Measurements from ENCODE around the gene PAQR4. TPM values are rescaled to one million over a fixed set of nuclear protein-coding genes. Genes with fewer than 3 reads are reported as not detected.

PAQR4 gene
- total and polyA plus RNA-seq, 2 of the 13 experiments (the other 11 are each of a cell fraction or from before 2014, with no cell fraction given): 15.9 to 24.8 TPM

DNA sequence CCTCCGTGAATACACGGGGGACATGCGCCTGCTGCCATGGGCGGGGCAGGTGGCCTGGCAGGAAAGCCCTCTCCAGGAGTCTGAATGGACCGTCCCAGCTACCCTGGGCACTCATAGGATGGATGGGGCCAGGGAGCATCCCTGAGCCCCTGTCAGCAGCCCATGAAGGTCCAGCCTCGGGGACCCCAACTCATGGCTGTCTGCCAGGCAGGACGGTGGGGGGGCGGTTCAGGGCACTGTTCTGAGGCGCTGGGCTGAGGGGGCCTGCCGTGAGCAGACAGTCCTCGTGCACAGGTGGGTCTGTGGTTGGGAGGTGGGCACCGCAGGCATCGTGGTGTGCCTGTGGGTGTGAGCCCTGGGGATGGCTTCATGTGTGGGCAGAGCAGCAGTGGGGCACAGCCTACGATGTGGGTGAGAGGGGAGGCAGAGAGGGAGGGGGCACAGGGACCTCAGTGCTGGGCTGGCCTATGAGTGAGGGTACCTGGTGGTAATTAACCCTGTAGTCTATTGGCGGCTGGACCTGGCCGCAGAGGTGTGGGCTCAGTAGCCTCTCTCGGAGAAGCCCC lies 17.6 kb downstream of the PAQR4 start:
- H3K9me3 ChIP-seq (ENCODE audit: low read length): no peaks in the 10 kb centered on the region
- in situ Hi-C loops (cut with HindIII; ENCODE audit: extremely low pct_ligation_motif_present, low pct_unique_long_range_greater_than_20kb) (no loop called here), intact Hi-C loops (cut with micrococcal nuclease; ENCODE audit: unreplicated experiment) (no loop called here)
- H3K9ac ChIP-seq (ENCODE audit: insufficient read depth, low read depth, low read length): no peak overlapping the region
- H4K20me1 ChIP-seq (ENCODE audit: insufficient read depth, low read length): no peaks in the 10 kb centered on the region
- no peak overlapping the region for H3K4me3 ChIP-seq (replicated peaks in 1 of 3; ENCODE audit: insufficient read depth in 1 of 3, low read depth in 2 of 3, low read length in 3 of 3)
- H2AFZ ChIP-seq (ENCODE audit: low read length): no peak overlapping the region
- H3K27me3 ChIP-seq (ENCODE audit: control insufficient read depth in 1 of 2, insufficient read depth in 2 of 2, low read length in 2 of 2): peaks cover 19 to 60% of the 10 kb centered on the region in 2 experiments
- no peak for ATAC-seq
- H3K36me3 ChIP-seq (replicated peaks in 1 of 2; ENCODE audit: control insufficient read depth in 1 of 2, insufficient read depth in 2 of 2, low read length in 2 of 2): no peaks in the 10 kb centered on the region
- FAIRE-seq: no peak
- H3K27ac ChIP-seq (ENCODE audit: extremely low read length, insufficient read depth, low read length): no peak overlapping the region
- H3K4me1 ChIP-seq (ENCODE audit: insufficient read depth, low read length): peaks cover 25% of the 10 kb centered on the region
- DNase-seq (ENCODE audit: low spot score): no peak
- 46% methylated on average over 4 of the region's 17 CpGs for WGBS (ENCODE audit: low lambda C conversion rate)
- no peaks in the 10 kb centered on the region for H3K79me2 ChIP-seq (ENCODE audit: insufficient read depth, low read length)
- no peak overlapping the region for H3K4me2 ChIP-seq (ENCODE audit: low read depth, low read length)
- ChIA-PET CTCF (ENCODE audit: low intra/inter-chr PET ratio, low total read pairs) (no interaction called here), POLR2A (no interaction called here)
- BruUV-seq (replicated peaks): no TSS peak
- TF ChIP-seq HCFC1 (IDR thresholded peaks at IDR 0.05; ENCODE audit: low read depth, low read length): no peak
- TF ChIP-seq RFXANK (CRISPR knock-in tag; IDR thresholded peaks at IDR 0.05): no peak
- no peak for TF ChIP-seq KMT2A (CRISPR knock-in tag; IDR thresholded peaks at IDR 0.05)
- no peak for TF ChIP-seq SP140L (CRISPR knock-in tag; IDR thresholded peaks at IDR 0.05; ENCODE audit: borderline replicate concordance)
- TF ChIP-seq KLF16 (CRISPR knock-in tag; IDR thresholded peaks at IDR 0.05): no peak
- TF ChIP-seq, protein P1, sequence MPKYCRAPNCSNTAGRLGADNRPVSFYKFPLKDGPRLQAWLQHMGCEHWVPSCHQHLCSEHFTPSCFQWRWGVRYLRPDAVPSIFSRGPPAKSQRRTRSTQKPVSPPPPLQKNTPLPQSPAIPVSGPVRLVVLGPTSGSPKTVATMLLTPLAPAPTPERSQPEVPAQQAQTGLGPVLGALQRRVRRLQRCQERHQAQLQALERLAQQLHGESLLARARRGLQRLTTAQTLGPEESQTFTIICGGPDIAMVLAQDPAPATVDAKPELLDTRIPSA (CRISPR knock-in tag; IDR thresholded peaks at IDR 0.05; ENCODE audit: borderline replicate concordance): no peak
- no peak for TF ChIP-seq ZNF713 (CRISPR knock-in tag; IDR thresholded peaks at IDR 0.05)
- TF ChIP-seq ZNF766 (CRISPR knock-in tag; IDR thresholded peaks at IDR 0.05; ENCODE audit: borderline replicate concordance): no peak
- TF ChIP-seq, protein P2, sequence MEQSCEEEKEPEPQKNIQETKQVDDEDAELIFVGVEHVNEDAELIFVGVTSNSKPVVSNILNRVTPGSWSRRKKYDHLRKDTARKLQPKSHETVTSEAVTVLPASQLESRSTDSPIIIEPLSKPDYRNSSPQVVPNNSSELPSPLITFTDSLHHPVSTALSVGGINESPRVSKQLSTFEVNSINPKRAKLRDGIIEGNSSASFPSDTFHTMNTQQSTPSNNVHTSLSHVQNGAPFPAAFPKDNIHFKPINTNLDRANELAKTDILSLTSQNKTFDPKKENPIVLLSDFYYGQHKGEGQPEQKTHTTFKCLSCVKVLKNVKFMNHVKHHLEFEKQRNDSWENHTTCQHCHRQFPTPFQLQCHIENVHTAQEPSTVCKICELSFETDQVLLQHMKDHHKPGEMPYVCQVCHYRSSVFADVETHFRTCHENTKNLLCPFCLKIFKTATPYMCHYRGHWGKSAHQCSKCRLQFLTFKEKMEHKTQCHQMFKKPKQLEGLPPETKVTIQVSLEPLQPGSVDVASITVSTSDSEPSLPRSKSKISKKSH (CRISPR knock-in tag; IDR thresholded peaks at IDR 0.05; ENCODE audit: borderline replicate concordance): no peak
- TF ChIP-seq HDAC6 (IDR thresholded peaks at IDR 0.05; ENCODE audit: low read depth, low read length): no peak
- TF ChIP-seq DNMT1 (CRISPR knock-in tag; IDR thresholded peaks at IDR 0.05): no peak
- no peak for TF ChIP-seq ZNF446 (CRISPR knock-in tag; IDR thresholded peaks at IDR 0.05)
- TF ChIP-seq IRF2 (CRISPR knock-in tag; IDR thresholded peaks at IDR 0.05): no peak
- TF ChIP-seq, protein P3, sequence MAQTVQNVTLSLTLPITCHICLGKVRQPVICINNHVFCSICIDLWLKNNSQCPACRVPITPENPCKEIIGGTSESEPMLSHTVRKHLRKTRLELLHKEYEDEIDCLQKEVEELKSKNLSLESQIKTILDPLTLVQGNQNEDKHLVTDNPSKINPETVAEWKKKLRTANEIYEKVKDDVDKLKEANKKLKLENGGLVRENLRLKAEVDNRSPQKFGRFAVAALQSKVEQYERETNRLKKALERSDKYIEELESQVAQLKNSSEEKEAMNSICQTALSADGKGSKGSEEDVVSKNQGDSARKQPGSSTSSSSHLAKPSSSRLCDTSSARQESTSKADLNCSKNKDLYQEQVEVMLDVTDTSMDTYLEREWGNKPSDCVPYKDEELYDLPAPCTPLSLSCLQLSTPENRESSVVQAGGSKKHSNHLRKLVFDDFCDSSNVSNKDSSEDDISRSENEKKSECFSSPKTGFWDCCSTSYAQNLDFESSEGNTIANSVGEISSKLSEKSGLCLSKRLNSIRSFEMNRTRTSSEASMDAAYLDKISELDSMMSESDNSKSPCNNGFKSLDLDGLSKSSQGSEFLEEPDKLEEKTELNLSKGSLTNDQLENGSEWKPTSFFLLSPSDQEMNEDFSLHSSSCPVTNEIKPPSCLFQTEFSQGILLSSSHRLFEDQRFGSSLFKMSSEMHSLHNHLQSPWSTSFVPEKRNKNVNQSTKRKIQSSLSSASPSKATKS (CRISPR knock-in tag; IDR thresholded peaks at IDR 0.05): no peak
- TF ChIP-seq, protein P4, sequence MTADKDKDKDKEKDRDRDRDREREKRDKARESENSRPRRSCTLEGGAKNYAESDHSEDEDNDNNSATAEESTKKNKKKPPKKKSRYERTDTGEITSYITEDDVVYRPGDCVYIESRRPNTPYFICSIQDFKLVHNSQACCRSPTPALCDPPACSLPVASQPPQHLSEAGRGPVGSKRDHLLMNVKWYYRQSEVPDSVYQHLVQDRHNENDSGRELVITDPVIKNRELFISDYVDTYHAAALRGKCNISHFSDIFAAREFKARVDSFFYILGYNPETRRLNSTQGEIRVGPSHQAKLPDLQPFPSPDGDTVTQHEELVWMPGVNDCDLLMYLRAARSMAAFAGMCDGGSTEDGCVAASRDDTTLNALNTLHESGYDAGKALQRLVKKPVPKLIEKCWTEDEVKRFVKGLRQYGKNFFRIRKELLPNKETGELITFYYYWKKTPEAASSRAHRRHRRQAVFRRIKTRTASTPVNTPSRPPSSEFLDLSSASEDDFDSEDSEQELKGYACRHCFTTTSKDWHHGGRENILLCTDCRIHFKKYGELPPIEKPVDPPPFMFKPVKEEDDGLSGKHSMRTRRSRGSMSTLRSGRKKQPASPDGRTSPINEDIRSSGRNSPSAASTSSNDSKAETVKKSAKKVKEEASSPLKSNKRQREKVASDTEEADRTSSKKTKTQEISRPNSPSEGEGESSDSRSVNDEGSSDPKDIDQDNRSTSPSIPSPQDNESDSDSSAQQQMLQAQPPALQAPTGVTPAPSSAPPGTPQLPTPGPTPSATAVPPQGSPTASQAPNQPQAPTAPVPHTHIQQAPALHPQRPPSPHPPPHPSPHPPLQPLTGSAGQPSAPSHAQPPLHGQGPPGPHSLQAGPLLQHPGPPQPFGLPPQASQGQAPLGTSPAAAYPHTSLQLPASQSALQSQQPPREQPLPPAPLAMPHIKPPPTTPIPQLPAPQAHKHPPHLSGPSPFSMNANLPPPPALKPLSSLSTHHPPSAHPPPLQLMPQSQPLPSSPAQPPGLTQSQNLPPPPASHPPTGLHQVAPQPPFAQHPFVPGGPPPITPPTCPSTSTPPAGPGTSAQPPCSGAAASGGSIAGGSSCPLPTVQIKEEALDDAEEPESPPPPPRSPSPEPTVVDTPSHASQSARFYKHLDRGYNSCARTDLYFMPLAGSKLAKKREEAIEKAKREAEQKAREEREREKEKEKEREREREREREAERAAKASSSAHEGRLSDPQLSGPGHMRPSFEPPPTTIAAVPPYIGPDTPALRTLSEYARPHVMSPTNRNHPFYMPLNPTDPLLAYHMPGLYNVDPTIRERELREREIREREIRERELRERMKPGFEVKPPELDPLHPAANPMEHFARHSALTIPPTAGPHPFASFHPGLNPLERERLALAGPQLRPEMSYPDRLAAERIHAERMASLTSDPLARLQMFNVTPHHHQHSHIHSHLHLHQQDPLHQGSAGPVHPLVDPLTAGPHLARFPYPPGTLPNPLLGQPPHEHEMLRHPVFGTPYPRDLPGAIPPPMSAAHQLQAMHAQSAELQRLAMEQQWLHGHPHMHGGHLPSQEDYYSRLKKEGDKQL (CRISPR knock-in tag; IDR thresholded peaks at IDR 0.05; ENCODE audit: low read depth): no peak
- TF ChIP-seq MYNN (CRISPR knock-in tag; IDR thresholded peaks at IDR 0.05; ENCODE audit: low read depth): no peak
